ENCODE results near the gene FOXJ3.

FOXJ3 gene

DNA sequence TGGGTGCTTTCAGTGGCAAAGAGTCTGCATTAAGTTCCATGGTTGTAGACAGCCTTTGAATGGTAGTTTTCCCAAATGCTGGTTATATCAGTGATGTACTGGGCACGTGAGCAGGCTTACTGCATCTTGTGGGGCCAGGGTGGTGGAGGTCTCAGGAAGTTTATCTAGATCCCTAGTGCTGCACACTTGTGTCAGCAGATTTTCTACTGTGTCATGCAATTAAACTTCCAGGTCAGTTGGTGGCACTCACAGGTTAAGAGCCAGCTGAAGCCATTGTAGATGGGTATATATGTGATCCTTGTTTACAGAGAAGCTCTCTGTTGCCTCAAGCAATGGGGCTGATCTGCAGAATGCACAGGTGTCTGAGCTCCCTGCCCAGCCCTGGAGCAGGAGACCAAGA is 33.0 kb downstream of the FOXJ3 start:
- Histone ChIP-seq H3K9ac (ENCODE audit: low read length) (no peak overlapping the region), H3K27ac (ENCODE audit: low read length) (no peak overlapping the region), H3K9me3 (ENCODE audit: control insufficient read depth, low read depth, low read length) (no peaks in the 10 kb centered on the region), H3K4me3 (ENCODE audit: low read length) (no peak overlapping the region), H3K4me1 (ENCODE audit: control insufficient read depth, low read depth, low read length) (no peaks in the 10 kb centered on the region), H3K36me3 (ENCODE audit: control insufficient read depth, low read depth, low read length) (no peaks in the 10 kb centered on the region), H3K27me3 (ENCODE audit: control insufficient read depth, insufficient read depth, low read length) (no peaks in the 10 kb centered on the region)

DNA sequence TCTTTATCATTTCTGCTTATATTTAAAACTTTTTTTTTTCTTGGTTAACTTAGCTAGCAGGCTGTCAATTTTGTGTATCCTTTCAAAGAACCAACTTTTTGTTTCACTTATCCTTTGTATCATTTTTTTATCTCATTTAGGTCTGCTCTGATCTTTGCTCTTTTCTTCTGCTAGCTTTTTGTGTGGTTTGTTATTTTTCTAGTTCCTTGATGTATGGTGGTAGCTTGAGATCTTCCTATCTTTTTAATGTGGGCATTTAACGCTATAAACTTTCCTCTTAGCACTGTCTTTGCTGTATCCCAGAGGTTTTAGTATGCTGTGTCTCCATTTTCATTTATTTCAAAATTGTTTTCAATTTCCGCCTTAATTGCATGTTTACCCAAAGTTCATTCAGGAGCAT is 36.5 kb downstream of the FOXJ3 start:
- Histone ChIP-seq H3K27ac (ENCODE audit: low read length) (no peak overlapping the region), H3K27me3 (ENCODE audit: control insufficient read depth, insufficient read depth, low read length) (no peaks in the 10 kb centered on the region), H3K9me3 (ENCODE audit: control insufficient read depth, low read depth, low read length) (no peaks in the 10 kb centered on the region), H3K4me3 (ENCODE audit: low read length) (no peak overlapping the region), H3K4me1 (ENCODE audit: control insufficient read depth, low read depth, low read length) (no peaks in the 10 kb centered on the region), H3K36me3 (ENCODE audit: control insufficient read depth, low read depth, low read length) (no peaks in the 10 kb centered on the region), H3K9ac (ENCODE audit: low read length) (no peak overlapping the region)

DNA sequence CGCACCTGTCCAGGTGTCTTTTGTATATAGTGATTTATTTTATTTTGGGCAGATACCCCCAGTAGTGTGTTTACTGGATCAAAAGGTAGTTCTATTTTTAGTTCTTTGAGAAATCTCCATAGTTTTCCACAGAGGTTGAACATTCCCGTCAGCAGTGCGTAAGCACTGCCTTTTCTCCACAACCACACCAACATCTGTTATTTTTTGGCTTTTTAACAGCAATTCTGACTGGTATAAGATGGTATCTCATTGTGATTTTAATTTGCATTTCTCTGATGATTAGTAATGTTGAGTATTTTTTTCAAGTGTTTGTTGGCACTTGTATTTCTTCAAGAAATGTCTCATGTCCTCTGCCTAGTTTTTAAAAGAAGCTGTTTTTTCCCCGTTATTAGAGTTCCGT is 39.2 kb downstream of the FOXJ3 start:
- Histone ChIP-seq H3K4me1 (ENCODE audit: control insufficient read depth, low read depth, low read length) (no peaks in the 10 kb centered on the region), H3K9ac (ENCODE audit: low read length) (no peak overlapping the region), H3K36me3 (ENCODE audit: control insufficient read depth, low read depth, low read length) (no peaks in the 10 kb centered on the region), H3K27me3 (ENCODE audit: control insufficient read depth, insufficient read depth, low read length) (no peaks in the 10 kb centered on the region), H3K9me3 (ENCODE audit: control insufficient read depth, low read depth, low read length) (no peaks in the 10 kb centered on the region), H3K27ac (ENCODE audit: low read length) (no peak overlapping the region), H3K4me3 (ENCODE audit: low read length) (no peak overlapping the region)

DNA sequence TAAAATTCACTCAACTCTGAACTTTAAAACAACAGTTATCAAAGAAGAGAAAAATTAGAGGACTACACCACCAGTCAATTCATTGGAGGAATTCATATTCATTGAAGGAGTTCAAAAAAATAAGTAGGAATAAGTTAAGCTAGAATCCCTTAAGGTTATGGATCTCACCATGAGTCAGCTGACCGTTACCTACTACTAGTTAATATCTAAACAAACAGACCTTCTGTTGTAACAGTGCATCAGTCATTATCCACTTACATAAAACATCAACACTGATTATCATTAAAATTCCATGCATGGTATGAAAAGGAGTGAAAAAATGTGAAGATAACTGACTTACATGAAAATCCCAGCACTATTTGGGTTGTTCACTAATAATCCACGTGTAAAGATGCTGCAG is 44.9 kb downstream of the FOXJ3 start:
- Histone ChIP-seq H3K36me3 (ENCODE audit: control insufficient read depth, low read depth, low read length) (no peaks in the 10 kb centered on the region), H3K9ac (ENCODE audit: low read length) (no peak overlapping the region), H3K4me3 (ENCODE audit: low read length) (no peak overlapping the region), H3K27ac (ENCODE audit: low read length) (no peak overlapping the region), H3K9me3 (ENCODE audit: control insufficient read depth, low read depth, low read length) (no peaks in the 10 kb centered on the region), H3K27me3 (ENCODE audit: control insufficient read depth, insufficient read depth, low read length) (no peaks in the 10 kb centered on the region), H3K4me1 (ENCODE audit: control insufficient read depth, low read depth, low read length) (no peaks in the 10 kb centered on the region)

DNA sequence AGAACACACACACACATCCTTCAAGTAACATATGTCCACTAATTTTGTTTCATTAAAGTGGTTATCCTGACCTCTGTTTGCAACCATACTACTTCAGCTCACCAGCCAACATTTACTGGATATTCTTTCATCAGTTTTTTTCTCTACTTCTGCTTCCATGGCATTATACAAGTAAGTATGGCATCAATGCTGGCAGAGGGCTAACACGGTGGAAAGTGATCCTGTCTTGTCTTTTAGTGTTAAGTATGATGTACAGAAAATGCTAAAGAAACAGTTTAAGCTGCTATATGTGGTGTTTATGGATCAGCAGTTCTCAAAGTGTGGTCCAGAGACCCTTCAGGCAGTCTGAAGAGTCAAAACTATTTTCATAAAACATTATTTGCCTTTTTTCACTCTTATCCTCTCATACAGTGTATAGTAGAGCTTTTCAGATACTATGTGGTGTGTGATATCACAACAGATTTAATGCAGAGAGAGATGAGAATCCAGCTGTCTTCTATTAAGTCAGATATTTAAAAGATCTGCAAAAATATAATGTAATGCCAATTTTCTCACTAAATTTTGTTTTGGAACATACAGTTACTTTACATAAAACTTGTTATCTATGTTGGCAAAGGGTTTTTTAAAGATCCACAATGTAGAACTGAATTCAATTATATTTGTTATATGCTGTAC is 46.6 kb downstream of the FOXJ3 start:
- Histone ChIP-seq H3K27ac (ENCODE audit: low read length) (no peak overlapping the region), H3K4me1 (ENCODE audit: control insufficient read depth, low read depth, low read length) (peaks cover 4% of the 10 kb centered on the region), H3K27me3 (ENCODE audit: control insufficient read depth, insufficient read depth, low read length) (no peaks in the 10 kb centered on the region), H3K36me3 (ENCODE audit: control insufficient read depth, low read depth, low read length) (no peaks in the 10 kb centered on the region), H3K9ac (ENCODE audit: low read length) (no peak overlapping the region), H3K9me3 (ENCODE audit: control insufficient read depth, low read depth, low read length) (no peaks in the 10 kb centered on the region), H3K4me3 (ENCODE audit: low read length) (no peak overlapping the region)

DNA sequence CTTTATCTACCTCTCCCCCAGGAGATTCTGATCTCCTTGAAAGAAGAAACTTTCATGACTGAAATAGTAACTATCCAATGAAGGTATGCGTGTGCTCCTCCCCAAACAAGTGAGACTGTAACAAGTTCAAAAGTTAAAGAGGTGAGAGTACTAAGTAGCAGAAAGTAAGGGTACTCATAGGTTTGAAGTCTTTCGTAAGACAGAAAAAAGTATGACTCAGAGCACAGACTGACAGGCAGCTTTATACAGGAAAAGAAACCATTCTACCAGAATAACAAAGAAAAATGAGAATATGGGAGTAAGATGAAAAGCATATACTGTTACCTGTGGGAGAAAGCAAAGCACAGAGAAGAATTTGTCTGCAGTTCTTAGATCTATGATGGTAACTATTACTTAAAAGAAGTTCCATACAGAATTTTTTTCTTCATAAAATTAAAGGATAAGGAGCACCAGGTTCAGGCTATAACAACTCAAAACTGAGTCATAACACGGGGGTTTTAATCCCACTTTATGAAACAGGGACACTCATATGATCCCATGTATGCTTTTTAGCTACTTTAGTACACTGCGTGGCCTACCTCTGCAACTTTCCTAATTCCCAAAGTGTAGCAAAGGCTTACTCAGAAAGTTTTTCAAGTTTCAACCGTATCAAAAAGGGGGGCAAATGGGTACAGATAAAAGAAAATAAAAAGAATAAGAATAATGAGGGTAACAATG is 52.0 kb downstream of the FOXJ3 start:
- Histone ChIP-seq H3K4me3 (ENCODE audit: low read length) (no peak overlapping the region), H3K9ac (ENCODE audit: low read length) (no peak overlapping the region), H3K27me3 (ENCODE audit: control insufficient read depth, insufficient read depth, low read length) (no peaks in the 10 kb centered on the region), H3K36me3 (ENCODE audit: control insufficient read depth, low read depth, low read length) (peaks cover 1% of the 10 kb centered on the region), H3K4me1 (ENCODE audit: control insufficient read depth, low read depth, low read length) (peaks cover 15% of the 10 kb centered on the region), H3K27ac (ENCODE audit: low read length) (no peak overlapping the region), H3K9me3 (ENCODE audit: control insufficient read depth, low read depth, low read length) (no peaks in the 10 kb centered on the region)

DNA sequence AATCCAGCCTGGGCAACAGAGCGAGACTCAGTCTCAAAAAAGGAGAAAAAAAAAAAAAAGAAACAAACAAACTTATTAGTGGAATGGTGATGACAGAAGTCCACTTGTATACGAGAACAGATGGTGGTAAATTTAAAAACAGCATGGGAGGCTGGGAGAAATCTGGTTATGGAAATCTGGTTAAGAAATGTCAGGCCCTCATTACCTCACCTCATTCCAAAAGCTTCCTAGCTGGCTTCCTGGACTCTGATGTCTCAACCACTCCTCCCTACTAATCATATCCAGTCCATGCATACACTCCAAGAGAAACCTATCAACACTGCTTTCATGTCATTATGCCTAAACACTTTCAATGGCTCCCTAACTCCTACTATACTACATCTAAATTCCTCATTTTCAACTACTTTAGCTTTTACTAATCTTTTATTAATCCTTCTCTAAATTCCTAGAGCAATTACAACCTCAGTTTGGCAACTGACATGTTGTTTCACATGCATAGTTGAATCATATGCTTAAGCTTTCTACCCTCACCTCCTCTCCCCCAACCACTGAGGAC is 52.9 kb downstream of the FOXJ3 start:
- Histone ChIP-seq H3K36me3 (ENCODE audit: control insufficient read depth, low read depth, low read length) (peaks cover 3% of the 10 kb centered on the region), H3K4me3 (ENCODE audit: low read length) (no peak overlapping the region), H3K27ac (ENCODE audit: low read length) (no peak overlapping the region), H3K27me3 (ENCODE audit: control insufficient read depth, insufficient read depth, low read length) (no peaks in the 10 kb centered on the region), H3K9me3 (ENCODE audit: control insufficient read depth, low read depth, low read length) (no peaks in the 10 kb centered on the region), H3K4me1 (ENCODE audit: control insufficient read depth, low read depth, low read length) (peaks cover 15% of the 10 kb centered on the region), H3K9ac (ENCODE audit: low read length) (no peak overlapping the region)

DNA sequence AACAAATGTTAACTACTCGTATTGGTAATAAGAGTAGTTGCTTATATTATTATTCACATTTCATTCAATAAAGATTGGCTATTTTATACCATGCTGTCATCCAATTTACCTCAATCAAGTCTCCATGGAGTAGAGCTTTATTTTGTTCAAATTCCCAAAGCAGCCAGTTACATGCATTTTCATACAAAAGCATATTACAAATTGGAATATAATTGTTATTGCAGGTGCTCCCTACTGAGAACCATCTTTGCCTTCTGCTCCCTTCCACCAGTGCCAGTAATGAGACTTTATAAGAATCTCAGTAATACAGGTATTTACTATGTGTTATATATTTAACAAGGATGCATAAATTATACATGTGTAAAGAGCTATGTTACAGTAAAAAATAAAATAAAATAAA is 54.2 kb downstream of the FOXJ3 start:
- Histone ChIP-seq H3K27ac (ENCODE audit: low read length) (no peak overlapping the region), H3K9ac (ENCODE audit: low read length) (no peak overlapping the region), H3K4me1 (ENCODE audit: control insufficient read depth, low read depth, low read length) (peaks cover 15% of the 10 kb centered on the region), H3K9me3 (ENCODE audit: control insufficient read depth, low read depth, low read length) (no peaks in the 10 kb centered on the region), H3K4me3 (ENCODE audit: low read length) (no peak overlapping the region), H3K27me3 (ENCODE audit: control insufficient read depth, insufficient read depth, low read length) (no peaks in the 10 kb centered on the region), H3K36me3 (ENCODE audit: control insufficient read depth, low read depth, low read length) (peaks cover 3% of the 10 kb centered on the region)

DNA sequence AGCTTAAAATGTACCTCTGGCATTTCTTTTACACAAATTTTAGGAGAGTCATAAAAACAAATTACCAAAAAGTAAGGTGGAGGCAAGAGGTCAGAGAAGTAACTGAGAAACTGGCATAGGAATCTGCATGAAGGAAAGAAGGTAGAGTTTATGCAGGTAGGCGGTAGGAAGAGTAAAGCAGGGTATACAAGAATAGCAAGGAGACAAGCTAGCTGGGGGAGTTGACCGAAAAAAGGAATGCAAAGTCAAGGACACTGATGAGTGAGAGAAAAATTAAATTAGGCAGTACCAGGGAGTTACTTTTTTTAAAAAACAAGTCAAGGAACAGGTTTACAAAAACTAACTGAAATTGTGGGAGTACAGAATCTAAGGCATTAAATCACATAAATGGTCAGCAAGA is 56.0 kb downstream of the FOXJ3 start:
- H3K9me3 ChIP-seq (ENCODE audit: control insufficient read depth, low read depth, low read length): no peaks in the 10 kb centered on the region
- no peaks in the 10 kb centered on the region for H3K27me3 ChIP-seq (ENCODE audit: control insufficient read depth, insufficient read depth, low read length)
- no peak overlapping the region for H3K9ac ChIP-seq (ENCODE audit: low read length)
- H3K4me3 ChIP-seq (ENCODE audit: low read length): no peak overlapping the region
- H3K4me1 ChIP-seq (ENCODE audit: control insufficient read depth, low read depth, low read length): peaks cover 15% of the 10 kb centered on the region
- no peak overlapping the region for H3K27ac ChIP-seq (ENCODE audit: low read length)
- peaks cover 3% of the 10 kb centered on the region for H3K36me3 ChIP-seq (ENCODE audit: control insufficient read depth, low read depth, low read length)

DNA sequence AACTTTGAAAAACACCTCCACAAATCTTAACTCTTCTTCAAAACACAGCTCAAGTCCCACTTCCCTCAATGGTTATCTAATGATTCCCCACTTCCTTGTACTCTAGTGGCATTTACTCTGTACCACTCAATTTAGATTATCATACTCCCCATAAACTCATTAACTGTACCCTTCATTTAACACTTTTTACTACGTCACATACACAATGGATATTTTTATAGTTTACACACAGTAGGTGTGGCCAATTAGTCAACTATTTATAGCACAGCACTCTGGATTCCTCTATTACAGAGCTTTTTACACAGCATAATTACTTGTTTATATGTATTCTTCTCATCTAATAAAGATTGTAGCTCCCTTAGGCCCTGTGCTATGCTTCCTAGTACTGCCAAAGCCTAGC is 62.1 kb downstream of the FOXJ3 start:
- Histone ChIP-seq H3K27ac (ENCODE audit: low read length) (no peak overlapping the region), H3K9me3 (ENCODE audit: control insufficient read depth, low read depth, low read length) (no peaks in the 10 kb centered on the region), H3K36me3 (ENCODE audit: control insufficient read depth, low read depth, low read length) (peaks cover under 1% of the 10 kb centered on the region), H3K9ac (ENCODE audit: low read length) (no peak overlapping the region), H3K27me3 (ENCODE audit: control insufficient read depth, insufficient read depth, low read length) (no peaks in the 10 kb centered on the region), H3K4me3 (ENCODE audit: low read length) (no peak overlapping the region), H3K4me1 (ENCODE audit: control insufficient read depth, low read depth, low read length) (no peaks in the 10 kb centered on the region)

DNA sequence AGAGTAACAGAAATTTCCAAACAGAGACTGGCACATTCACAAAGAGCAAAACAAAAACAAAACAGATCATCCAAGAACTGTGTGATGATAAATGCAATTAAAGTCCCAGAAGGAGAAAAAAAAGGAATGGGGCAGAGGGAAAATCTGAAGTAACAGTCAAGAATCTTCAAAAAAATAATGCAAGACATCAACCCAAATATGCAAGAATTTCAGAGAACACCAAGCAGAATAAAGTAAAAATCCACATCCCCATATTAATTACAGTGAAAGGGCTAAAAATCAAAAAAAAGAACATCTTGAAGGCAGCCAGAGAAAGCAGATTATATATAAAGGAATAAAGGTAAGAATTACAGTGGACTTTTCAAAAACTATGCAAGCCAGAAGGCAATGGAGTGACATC is 67.1 kb downstream of the FOXJ3 start:
- peaks cover 16% of the 10 kb centered on the region for H3K36me3 ChIP-seq (ENCODE audit: control insufficient read depth, low read depth, low read length)
- no peak overlapping the region for H3K9ac ChIP-seq (ENCODE audit: low read length)
- no peak overlapping the region for H3K4me3 ChIP-seq (ENCODE audit: low read length)
- H3K9me3 ChIP-seq (ENCODE audit: control insufficient read depth, low read depth, low read length): no peaks in the 10 kb centered on the region
- H3K27ac ChIP-seq (ENCODE audit: low read length): no peak overlapping the region
- H3K27me3 ChIP-seq (ENCODE audit: control insufficient read depth, insufficient read depth, low read length): no peaks in the 10 kb centered on the region
- H3K4me1 ChIP-seq (ENCODE audit: control insufficient read depth, low read depth, low read length): peaks cover 20% of the 10 kb centered on the region
